A673 (cell line): ENCODE data around the gene GABRB2.

ENCODE experiments used
- CTCF ChIP-seq: fragments of 300-800, 200-600 bp; sonication (generic); conservative IDR thresholded peaks from 2 replicates; pipeline ENCODE4 v1.5.1; 2017; ENCODE audit warnings: low read depth, mild to moderate bottlenecking, antibody characterized with exemption, low read length, moderate library complexity, mixed read lengths
- EZH2 ChIP-seq: fragments of 200-600 bp; sonication (generic); IDR thresholded peaks from 2 replicates; pipeline ENCODE4 v1.6.1; 2017; ENCODE audit warnings: borderline replicate concordance, low read depth, mild to moderate bottlenecking, mixed read lengths, antibody characterized with exemption, low read length; ENCODE audit not compliant: poor library complexity, severe bottlenecking

DNA sequence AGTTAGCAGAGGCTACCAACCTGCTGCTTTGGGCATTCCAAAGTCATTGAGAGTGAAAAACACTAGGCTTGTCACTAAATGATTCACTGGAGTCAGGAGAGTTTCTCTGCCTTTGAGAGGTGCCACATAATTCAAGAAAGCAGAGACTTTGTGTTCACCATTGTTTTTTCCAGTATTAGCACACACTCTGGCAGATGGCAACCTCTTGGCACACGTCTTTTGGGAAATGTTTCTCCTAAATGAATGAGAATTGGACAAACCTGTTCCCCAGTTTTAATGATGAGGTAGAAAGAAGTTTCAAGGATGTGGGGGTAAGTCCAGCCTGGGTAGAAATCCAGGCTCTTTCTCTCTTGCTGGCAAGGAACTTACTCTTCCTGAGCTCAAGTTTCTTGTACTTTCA, 259.1 kb downstream of the GABRB2 start:
- TF ChIP-seq CTCF (no peak), EZH2 (no peak)
